Spleen (tissue), 7 donors: ENCODE data around the gene TCTN1.

ENCODE experiments used
- POLR2A ChIP-seq, 3 donors: fragments of 450-650 bp; IDR thresholded peaks; one replicate each; pipeline ENCODE4 v1.5.1; 2017; ENCODE audit warnings: antibody characterized with exemption in 3 of 3, mild to moderate bottlenecking in 1 of 3
- TF ChIP-seq, protein P1 (sequence below), 11 experiments: fragments of 200-600 bp in 7 of 11; fragments of 450-650 bp in 4 of 11; sonication (generic) in 4 of 11; IDR thresholded peaks in 8 of 11; conservative IDR thresholded peaks in 3 of 11; 1 replicate in 7 of 11; 2 replicates in 4 of 11; pipeline versions ENCODE4 v1.4.0 to v1.8.0; 2016 to 2021; ENCODE audit warnings: antibody characterized with exemption in 11 of 11, inconsistent platforms in 4 of 11, mild to moderate bottlenecking in 1 of 11
- donor health status: DM: no; HTN: no; CAD: no; lungs with moderate emphysema.
- donor health status: DM: no; HTN: no; CAD: no.
- donor health status: DM: no; HTN: no; CAD: no.

- no peak for TF ChIP-seq POLR2A (IDR thresholded peaks at IDR 0.05)
- TF ChIP-seq, protein P1, sequence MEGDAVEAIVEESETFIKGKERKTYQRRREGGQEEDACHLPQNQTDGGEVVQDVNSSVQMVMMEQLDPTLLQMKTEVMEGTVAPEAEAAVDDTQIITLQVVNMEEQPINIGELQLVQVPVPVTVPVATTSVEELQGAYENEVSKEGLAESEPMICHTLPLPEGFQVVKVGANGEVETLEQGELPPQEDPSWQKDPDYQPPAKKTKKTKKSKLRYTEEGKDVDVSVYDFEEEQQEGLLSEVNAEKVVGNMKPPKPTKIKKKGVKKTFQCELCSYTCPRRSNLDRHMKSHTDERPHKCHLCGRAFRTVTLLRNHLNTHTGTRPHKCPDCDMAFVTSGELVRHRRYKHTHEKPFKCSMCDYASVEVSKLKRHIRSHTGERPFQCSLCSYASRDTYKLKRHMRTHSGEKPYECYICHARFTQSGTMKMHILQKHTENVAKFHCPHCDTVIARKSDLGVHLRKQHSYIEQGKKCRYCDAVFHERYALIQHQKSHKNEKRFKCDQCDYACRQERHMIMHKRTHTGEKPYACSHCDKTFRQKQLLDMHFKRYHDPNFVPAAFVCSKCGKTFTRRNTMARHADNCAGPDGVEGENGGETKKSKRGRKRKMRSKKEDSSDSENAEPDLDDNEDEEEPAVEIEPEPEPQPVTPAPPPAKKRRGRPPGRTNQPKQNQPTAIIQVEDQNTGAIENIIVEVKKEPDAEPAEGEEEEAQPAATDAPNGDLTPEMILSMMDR (IDR thresholded peaks at IDR 0.05 in 8 of 11, conservative IDR thresholded peaks at IDR 0.05 in 3 of 11), result no peak
Measured at GRCh38 chr12:110591451-110592051, 22.4 kb upstream of the TCTN1 start.
